Stimulated activated naive CD8-positive, alpha-beta T cell treated with anti-CD3 and anti-CD28 coated beads, Interleukin-15, Interleukin-2, amounts not matched to agents 100 U/mL and 50 U/mL, for 24 hours (primary cell): Measurements from ENCODE around the gene OMP.

Source experiments
- ATAC-seq: fragments of 150-1000 bp; cut with Tn5 transposase; one replicate; pipeline ENCODE4 v1.10.0; 2021
- DNase-seq: peaks from one replicate; pipeline ENCODE4 v3.0.0; 2021

The OMP gene

DNA sequence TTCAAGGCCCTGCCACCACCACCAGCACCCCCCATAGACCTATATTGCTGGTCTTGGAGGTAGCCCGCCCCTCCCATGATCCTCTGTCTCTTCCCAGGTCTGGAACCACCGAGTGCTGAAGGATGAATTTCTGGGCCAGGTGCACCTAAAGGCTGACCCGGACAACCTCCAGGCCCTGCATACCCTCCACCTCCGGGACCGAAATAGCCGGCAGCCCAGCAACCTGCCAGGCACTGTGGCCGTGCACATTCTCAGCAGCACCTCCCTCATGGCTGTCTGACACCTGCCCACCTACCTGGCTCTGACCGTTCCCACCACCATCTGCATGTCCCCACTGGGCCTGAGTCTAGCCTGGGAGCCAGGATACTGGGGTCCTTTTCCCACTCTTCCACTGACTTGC is 21.0 kb downstream of the OMP start:
- no peak for ATAC-seq
- no peak for DNase-seq

GRCh38 chr11:77124041-77124440 is 21.4 kb downstream of the OMP start:
- DNase-seq: no peak
- ATAC-seq: no peak

GRCh38 chr11:77124488-77124887 is 21.8 kb downstream of the OMP start:
- ATAC-seq: no peak
- no peak for DNase-seq

GRCh38 chr11:77125191-77125590 is 22.6 kb downstream of the OMP start:
- ATAC-seq (no peak), DNase-seq (no peak)

DNA sequence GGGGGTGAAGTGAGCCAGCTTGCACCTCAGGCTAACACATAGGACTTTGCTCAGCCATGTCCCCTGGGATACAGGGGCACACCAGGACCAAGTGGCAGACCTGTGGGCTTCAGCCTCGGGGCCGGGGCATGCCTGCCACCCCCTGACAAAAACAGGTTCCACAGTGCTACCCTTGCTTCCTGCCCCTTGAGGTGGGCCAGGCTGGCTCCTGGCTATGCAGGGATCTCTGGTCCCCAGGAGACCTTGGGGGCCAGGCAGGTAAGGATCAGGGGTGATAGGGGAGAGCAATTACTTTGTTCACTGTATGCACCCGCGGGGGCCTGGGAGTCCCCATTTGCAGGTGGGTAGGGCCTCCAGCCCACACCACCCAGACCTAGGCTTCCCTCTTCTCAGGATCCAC is 23.1 kb downstream of the OMP start:
- no peak for DNase-seq
- no peak for ATAC-seq

GRCh38 chr11:77126156-77126775 is 23.6 kb downstream of the OMP start:
- DNase-seq (no peak), ATAC-seq (no peak)

- ATAC-seq (no peak), DNase-seq (no peak)
These were observed 24.2 kb downstream of the OMP start for GRCh38 chr11:77126861-77127234.

DNA sequence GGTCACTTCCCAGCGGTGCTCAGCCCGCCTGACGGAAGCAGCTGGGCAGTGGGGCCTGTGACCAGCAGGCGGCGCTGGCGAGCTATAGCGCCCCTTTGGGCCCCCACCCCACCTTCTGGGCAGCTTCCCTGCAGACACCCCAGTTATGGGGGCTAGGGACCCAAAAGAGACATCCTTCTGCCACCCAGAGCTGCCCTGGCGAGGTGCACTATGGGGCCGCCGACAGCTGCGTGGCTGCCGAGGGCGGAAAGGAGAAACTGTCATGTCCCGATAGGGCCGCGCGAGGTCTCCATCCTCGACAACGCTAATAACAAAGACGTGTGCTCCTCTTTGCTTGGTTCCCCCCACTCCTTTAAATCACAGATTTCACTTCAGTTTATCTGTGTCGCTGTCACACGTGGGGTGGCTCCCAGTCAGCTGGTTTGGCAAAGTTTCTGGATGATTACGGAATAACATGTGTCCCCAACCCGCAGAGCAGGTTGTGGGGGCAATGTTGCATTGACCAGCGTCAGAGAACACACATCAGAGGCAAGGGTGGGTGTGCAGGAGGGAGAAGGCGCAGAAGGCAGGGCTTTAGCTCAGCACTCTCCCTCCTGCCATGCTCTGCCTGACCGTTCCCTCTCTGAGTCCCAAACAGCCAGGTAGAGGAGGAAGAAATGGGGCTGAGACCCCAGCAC is 24.7 kb downstream of the OMP start:
- ATAC-seq: peak; percentile 71

GRCh38 chr11:77127920-77128691 is 25.5 kb downstream of the OMP start, which contains the start of gene MYO7A:
Gene MYO7A (plus strand): TSS chr11:77128246. CDS start chr11:77130635, 2,389 bp downstream.
- no peak for DNase-seq

More for the DNA sequence above, 24.7 kb downstream of the OMP start:
- DNase-seq: peak; percentile 69

DNA sequence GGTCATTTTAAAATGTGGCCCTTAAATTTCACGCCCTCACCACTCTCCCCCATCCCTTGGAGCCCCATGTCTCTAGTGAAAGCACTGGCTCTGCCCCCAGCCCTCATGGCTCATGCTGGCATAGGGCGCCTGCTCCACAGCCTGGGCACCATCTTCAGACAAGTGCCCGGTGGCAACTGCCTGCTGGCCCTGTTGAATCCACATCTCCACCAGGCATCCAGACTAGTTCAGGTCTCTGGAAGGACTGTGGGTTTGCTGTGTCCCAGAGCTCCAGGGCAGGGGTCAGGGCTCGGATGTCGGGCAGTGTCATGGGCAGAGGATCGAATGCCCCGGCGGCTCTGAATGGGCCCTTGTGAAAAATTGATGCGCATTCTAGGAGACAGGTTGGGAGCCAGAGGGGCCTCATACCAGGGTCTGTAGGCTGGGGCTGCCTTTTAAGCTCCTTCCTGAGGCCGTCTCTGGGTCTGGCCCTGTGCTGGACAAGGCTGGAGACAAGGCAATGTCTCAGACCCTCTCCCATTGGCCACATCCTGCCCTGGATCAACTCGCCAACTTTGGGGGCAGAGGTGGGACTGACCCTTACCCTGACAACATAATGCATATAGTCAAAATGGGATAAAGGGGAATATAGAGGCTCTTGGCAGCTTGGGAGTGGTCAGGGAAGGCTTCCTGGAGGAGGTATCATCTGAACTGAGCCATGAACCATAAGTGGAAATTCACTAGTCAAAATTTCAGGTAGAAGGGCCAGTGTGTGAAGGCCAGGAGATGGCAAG is 26.6 kb downstream of the OMP start:
- DNase-seq (no peak), ATAC-seq (no peak)

More at GRCh38 chr11:77127920-77128691, 25.5 kb downstream of the OMP start, which contains the start of gene MYO7A:
- no peak for ATAC-seq

DNA sequence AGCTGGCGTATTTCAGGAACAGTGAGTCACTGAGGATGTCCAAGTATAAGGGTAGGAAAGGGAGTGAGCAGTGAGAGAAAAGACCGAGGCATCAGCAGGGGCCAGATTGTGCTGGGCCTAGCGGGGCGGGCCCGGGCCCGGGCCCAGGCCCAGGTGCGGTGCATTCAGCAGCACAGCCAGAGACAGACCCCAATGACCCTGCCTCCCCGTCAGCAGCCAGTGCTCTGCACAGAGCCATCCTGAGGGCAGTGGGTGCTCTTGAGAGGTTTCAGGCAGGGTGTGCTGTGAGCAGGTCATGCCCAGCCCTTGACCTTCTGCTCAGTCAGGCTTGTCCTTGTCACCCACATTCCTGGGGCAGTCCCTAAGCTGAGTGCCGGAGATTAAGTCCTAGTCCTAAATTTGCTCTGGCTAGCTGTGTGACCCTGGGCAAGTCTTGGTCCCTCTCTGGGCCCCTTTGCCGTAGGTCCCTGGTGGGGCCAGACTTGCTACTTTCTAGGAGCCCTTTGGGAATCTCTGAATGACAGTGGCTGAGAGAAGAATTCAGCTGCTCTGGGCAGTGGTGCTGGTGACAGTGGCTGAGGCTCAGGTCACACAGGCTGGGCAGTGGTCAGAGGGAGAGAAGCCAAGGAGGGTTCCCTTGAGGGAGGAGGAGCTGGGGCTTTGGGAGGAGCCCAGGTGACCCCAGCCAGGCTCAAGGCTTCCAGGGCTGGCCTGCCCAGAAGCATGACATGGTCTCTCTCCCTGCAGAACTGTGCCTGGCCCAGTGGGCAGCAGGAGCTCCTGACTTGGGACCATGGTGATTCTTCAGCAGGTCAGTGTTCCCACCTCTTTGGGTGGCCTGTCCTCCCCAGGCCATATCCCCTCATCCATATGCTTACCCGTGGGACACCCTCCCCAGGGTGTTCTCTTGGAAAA is 27.5 kb downstream of the OMP start:
- DNase-seq: no peak
- ATAC-seq: no peak

GRCh38 chr11:77130763-77131513 is 28.3 kb downstream of the OMP start:
- DNase-seq: no peak
- ATAC-seq: no peak

- no peak for DNase-seq
- no peak for ATAC-seq
These were observed 28.9 kb downstream of the OMP start for GRCh38 chr11:77131560-77131959.

DNA sequence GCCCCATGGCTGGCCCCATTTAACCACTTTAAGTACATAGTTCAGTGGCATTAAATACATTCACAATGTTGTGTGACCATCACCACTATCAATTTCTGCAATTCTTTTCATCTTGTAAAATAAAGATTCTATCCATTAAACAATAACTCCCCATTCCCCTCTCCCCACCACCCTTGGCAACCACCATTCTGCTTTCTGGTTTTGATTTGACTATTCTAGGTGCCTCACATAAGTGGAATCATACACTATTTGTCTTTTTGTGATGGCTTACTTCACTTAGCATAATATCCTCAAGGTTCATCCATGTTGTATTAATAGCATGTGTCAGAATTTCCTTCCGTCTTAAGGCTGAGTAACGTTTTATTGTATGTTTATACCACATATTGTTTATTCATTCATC is 32.4 kb downstream of the OMP start:
- ATAC-seq (no peak), DNase-seq (no peak)

DNA sequence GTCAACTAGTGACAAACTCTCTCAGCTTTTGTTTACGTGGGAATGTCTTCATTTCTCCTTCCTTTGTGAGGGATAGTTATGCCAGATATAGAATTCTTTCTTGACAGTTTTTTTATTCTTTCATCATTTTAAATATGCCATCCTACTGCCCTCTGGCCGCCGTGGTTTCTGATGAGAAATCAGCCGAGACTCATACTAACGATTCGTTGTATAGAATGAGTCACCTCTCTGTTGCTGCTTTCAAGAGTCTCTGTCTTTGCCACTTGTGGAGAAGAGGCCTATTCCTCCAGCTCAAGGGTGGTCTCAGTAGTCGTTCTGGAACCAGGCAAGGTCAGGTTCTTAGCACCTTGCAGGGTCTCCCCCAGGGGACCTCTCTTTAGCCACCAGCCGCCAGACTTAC is 33.4 kb downstream of the OMP start:
- DNase-seq: no peak
- ATAC-seq: peak; percentile 34

DNA sequence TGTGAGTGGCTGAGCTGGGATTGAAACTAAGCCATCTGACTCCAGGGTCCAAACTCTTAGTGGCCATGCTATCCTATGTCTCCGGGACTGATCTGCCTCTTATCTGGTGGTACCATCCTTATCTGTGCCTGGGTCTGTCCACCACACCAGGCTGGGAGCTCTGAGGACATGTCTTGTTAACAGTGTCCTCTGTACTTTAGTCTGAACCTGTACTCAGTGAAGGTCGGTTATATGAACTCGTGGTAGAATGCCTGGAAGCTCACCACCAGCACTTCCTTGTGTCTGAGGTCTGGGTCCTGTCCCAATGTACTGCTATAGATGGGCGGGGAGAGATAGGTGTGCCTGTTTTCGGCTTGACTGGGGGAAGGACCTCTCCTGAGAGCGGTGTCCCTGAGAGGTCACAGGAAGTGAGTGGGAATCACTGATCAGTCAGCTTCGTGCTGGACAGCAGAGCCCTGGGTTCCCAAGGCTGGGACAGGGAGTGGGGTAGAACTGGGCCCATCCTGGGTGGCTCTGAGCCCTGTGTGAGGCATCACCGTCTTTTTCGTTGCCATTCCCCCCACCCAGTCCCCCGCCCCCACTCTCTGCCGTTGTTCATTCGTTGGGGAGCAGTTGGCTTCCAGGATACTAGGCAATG is 34.3 kb downstream of the OMP start:
- no peak for DNase-seq
- ATAC-seq: no peak

GRCh38 chr11:77137421-77137820 is 34.8 kb downstream of the OMP start:
- ATAC-seq: no peak

GRCh38 chr11:77138106-77138649 is 35.5 kb downstream of the OMP start:
- no peak for ATAC-seq
- DNase-seq: no peak

More at GRCh38 chr11:77137421-77137820, 34.8 kb downstream of the OMP start:
- no peak for DNase-seq

- ATAC-seq (no peak), DNase-seq (no peak)
These were observed 36.6 kb downstream of the OMP start for GRCh38 chr11:77139201-77139600.
